Spleen (tissue), 11 donors: ENCODE data around the gene BHLHA9. TPM values are rescaled to one million over a fixed set of nuclear protein-coding genes. Genes with fewer than 3 reads are reported as not detected.

Source experiments
- DNase-seq: peaks from one replicate; pipeline ENCODE4 v3.0.0-alpha.2; 2020
- H3K27ac ChIP-seq, 8 donors: fragments of 200-600 bp; sonication (generic) in 7 of 8; 1 replicate in 4 of 8; 2 replicates in 4 of 8; pipeline versions ENCODE4 v1.5.0 to v1.8.0; 2016 to 2021; ENCODE audit warnings: inconsistent platforms in 4 of 8, mild to moderate bottlenecking in 4 of 8, moderate library complexity in 1 of 8
- H3K27me3 ChIP-seq, 7 donors: fragments of 200-600 bp; sonication (generic) in 6 of 7; replicated peaks in 1 of 7; 1 replicate in 4 of 7; 2 replicates in 3 of 7; pipeline versions ENCODE4 v1.5.0 to v1.8.0; 2016 to 2021; ENCODE audit warnings: inconsistent platforms in 3 of 7, mild to moderate bottlenecking in 1 of 7
- H3K36me3 ChIP-seq, 6 donors: fragments of 200-600 bp; sonication (generic) in 5 of 6; 1 replicate in 4 of 6; 2 replicates in 2 of 6; pipeline versions ENCODE4 v1.5.0 to v1.8.0; 2016 to 2021; ENCODE audit warnings: inconsistent platforms in 2 of 6
- H3K4me1 ChIP-seq, 6 donors: fragments of 200-600 bp; sonication (generic) in 5 of 6; 1 replicate in 3 of 6; 2 replicates in 3 of 6; pipeline versions ENCODE4 v1.5.0 to v1.8.0; 2016 to 2021; ENCODE audit warnings: inconsistent platforms in 3 of 6
- H3K4me3 ChIP-seq, 8 donors: fragments of 200-600 bp; sonication (generic) in 7 of 8; 1 replicate in 4 of 8; 2 replicates in 4 of 8; pipeline versions ENCODE4 v1.5.0 to v1.8.0; 2016 to 2021; ENCODE audit warnings: inconsistent platforms in 4 of 8, mild to moderate bottlenecking in 4 of 8, moderate library complexity in 2 of 8
- H3K9me3 ChIP-seq, 8 donors: fragments of 200-600 bp; sonication (generic) in 7 of 8; 1 replicate in 4 of 8; 2 replicates in 4 of 8; pipeline versions ENCODE4 v1.5.0 to v1.8.0; 2016 to 2021; ENCODE audit warnings: inconsistent platforms in 4 of 8
- CTCF ChIP-seq, 11 experiments: fragments of 200-600 bp in 7 of 11; fragments of 450-650 bp in 4 of 11; sonication (generic) in 4 of 11; IDR thresholded peaks in 8 of 11; conservative IDR thresholded peaks in 3 of 11; 1 replicate in 7 of 11; 2 replicates in 4 of 11; pipeline versions ENCODE4 v1.4.0 to v1.8.0; 2016 to 2021; ENCODE audit warnings: antibody characterized with exemption in 11 of 11, inconsistent platforms in 4 of 11, mild to moderate bottlenecking in 1 of 11
- POLR2A ChIP-seq, 3 donors: fragments of 450-650 bp; IDR thresholded peaks; one replicate each; pipeline ENCODE4 v1.5.1; 2017; ENCODE audit warnings: antibody characterized with exemption in 3 of 3, mild to moderate bottlenecking in 1 of 3
- POLR2AphosphoS5 ChIP-seq, 3 donors: sonication (generic); formaldehyde crosslinking; IDR thresholded peaks; one replicate each; pipeline ENCODE4 v1.5.1; 2017; ENCODE audit warnings: antibody characterized with exemption in 3 of 3
- WGBS, 5 donors: extraction: QIAGEN DNeasy Blood & Tissue Kit in 3 of 5; methylation state at CpG; one replicate each; pipeline versions ENCODE4 v1.1.5 to v1.1.7; 2013 to 2018; 5-methylcytosine and 5-hydroxymethylcytosine counted together
- intact Hi-C: fragments of 100-400 bp; cut with DNase I; formaldehyde crosslinking; loops from one replicate; pipeline ENCODE4 v1.15.0; 2023; ENCODE audit warnings: low total_unique reads
- polyA plus RNA-seq, 3 donors: library from polyadenylated mRNA; stranded (reverse); fragments of 200-250 nt; gene quantifications; one replicate each; pipeline ENCODE4 v1.2.1, GENCODE V29; 2013
- total RNA-seq, 7 donors: library from RNA; depleted of rRNA in 3 of 7; stranded (reverse); fragments of >200 nt in 3 of 7; fragmentation: NEBNext Ultra II Directional in 4 of 7; extraction: Animal tissue kit (Norgen Biotek cat#: 25700) in 4 of 7; gene quantifications; one replicate each; pipeline versions ENCODE4 v1.1.0 to v1.2.1, GENCODE V29; 2016 to 2021
- donor health status: healthy with polysubstance abuse.
- donor health status: DM: no; HTN: no; CAD: no; lungs with moderate emphysema.
- donor health status: DM: no; HTN: no; CAD: no.
- donor health status: Bipolar disorder and iron deficiency.
- donor health status: healthy.
- donor health status: DM: no; HTN: no; CAD: no.
- donor health status: DM: yes; HTN: yes; CAD: no.

The BHLHA9 gene
- total and polyA plus RNA-seq, 10 donors, result not detected

GRCh38 chr17:1228781-1229348 lies 41.4 kb upstream of the BHLHA9 start:
- H3K9me3 ChIP-seq, result no peaks in the 10 kb centered on the region
- intact Hi-C loops, result no loop called here
- 0 to 3% (median 1%) methylated on average over 8 to 79 of the region's 79 CpGs for WGBS, 5 donors
- H3K27ac ChIP-seq, result peak overlapping the region in 6 of 8 donors; percentile 72 to 89 (median 80)
- H3K4me3 ChIP-seq, result peak overlapping the region; percentile 40 to 90 (median 66)
- peak; percentile 73 for DNase-seq
- TF ChIP-seq POLR2A (IDR thresholded peaks at IDR 0.05) (no peak), POLR2AphosphoS5 (IDR thresholded peaks at IDR 0.05) (no peak), CTCF (IDR thresholded peaks at IDR 0.05 in 8 of 11, conservative IDR thresholded peaks at IDR 0.05 in 3 of 11) (no peak)
- peaks cover 0 to 10% (median 0%) of the 10 kb centered on the region in 6 donors for H3K36me3 ChIP-seq
- H3K27me3 ChIP-seq, result peaks cover 0 to 52% (median 25%) of the 10 kb centered on the region in 7 donors
- peaks cover 10 to 64% (median 43%) of the 10 kb centered on the region in 6 donors for H3K4me1 ChIP-seq

GRCh38 chr17:1229349-1229899 lies 40.8 kb upstream of the BHLHA9 start:
- peaks cover 10 to 64% (median 43%) of the 10 kb centered on the region in 6 donors for H3K4me1 ChIP-seq
- TF ChIP-seq POLR2AphosphoS5 (IDR thresholded peaks at IDR 0.05) (peak; percentile 78 to 87 (median 82)), POLR2A (IDR thresholded peaks at IDR 0.05) (peak in 1 of 3 donors; percentile 36), CTCF (IDR thresholded peaks at IDR 0.05 in 8 of 11, conservative IDR thresholded peaks at IDR 0.05 in 3 of 11) (no peak)
- H3K27me3 ChIP-seq, result peaks cover 0 to 52% (median 25%) of the 10 kb centered on the region in 7 donors
- peak; percentile 93 for DNase-seq
- intact Hi-C loops, result no loop called here
- peak overlapping the region in 7 of 8 donors; percentile 67 to 89 (median 78) for H3K27ac ChIP-seq
- 0 to 1% (median 0%) methylated on average over 31 to 74 of the region's 74 CpGs for WGBS, 5 donors
- peak overlapping the region; percentile 40 to 90 (median 66) for H3K4me3 ChIP-seq
- H3K36me3 ChIP-seq, result peaks cover 0 to 10% (median 0%) of the 10 kb centered on the region in 6 donors
- H3K9me3 ChIP-seq, result no peaks in the 10 kb centered on the region

- peaks cover 0 to 52% (median 25%) of the 10 kb centered on the region in 7 donors for H3K27me3 ChIP-seq
- WGBS, 5 donors, result 11 to 20% (median 16%) methylated on average over 26 to 51 of the region's 51 CpGs
- peaks cover 0 to 10% (median 0%) of the 10 kb centered on the region in 6 donors for H3K36me3 ChIP-seq
- peak overlapping the region in 6 of 8 donors; percentile 67 to 89 (median 80) for H3K27ac ChIP-seq
- H3K4me1 ChIP-seq, result peaks cover 10 to 64% (median 43%) of the 10 kb centered on the region in 6 donors
- H3K9me3 ChIP-seq, result no peaks in the 10 kb centered on the region
- no peak for DNase-seq
- intact Hi-C loops, result no loop called here
- TF ChIP-seq POLR2A (IDR thresholded peaks at IDR 0.05) (no peak), CTCF (IDR thresholded peaks at IDR 0.05 in 8 of 11, conservative IDR thresholded peaks at IDR 0.05 in 3 of 11) (no peak), POLR2AphosphoS5 (IDR thresholded peaks at IDR 0.05) (no peak)
- peak overlapping the region; percentile 40 to 90 (median 66) for H3K4me3 ChIP-seq
Measured at GRCh38 chr17:1229900-1230501, 40.2 kb upstream of the BHLHA9 start.

- intact Hi-C loops, result no loop called here
- no peak for DNase-seq
- H3K27me3 ChIP-seq, result peaks cover 0 to 52% (median 25%) of the 10 kb centered on the region in 7 donors
- H3K9me3 ChIP-seq, result no peaks in the 10 kb centered on the region
- peaks cover 10 to 59% (median 40%) of the 10 kb centered on the region in 6 donors for H3K4me1 ChIP-seq
- no peak for TF ChIP-seq POLR2AphosphoS5 (IDR thresholded peaks at IDR 0.05)
- TF ChIP-seq POLR2A (IDR thresholded peaks at IDR 0.05), result no peak
- no peak for TF ChIP-seq CTCF (IDR thresholded peaks at IDR 0.05 in 8 of 11, conservative IDR thresholded peaks at IDR 0.05 in 3 of 11)
- no peak overlapping the region for H3K4me3 ChIP-seq
- WGBS, 5 donors, result 24 to 42% (median 30%) methylated on average over 12 of the region's 12 CpGs
- H3K27ac ChIP-seq, result no peak overlapping the region
- peaks cover 0 to 6% (median 0%) of the 10 kb centered on the region in 6 donors for H3K36me3 ChIP-seq
Measured at GRCh38 chr17:1231456-1231855, 38.8 kb upstream of the BHLHA9 start.
